H1 (cell line): ENCODE results near the gene P2RX7. TPM values are rescaled to one million over a fixed set of nuclear protein-coding genes. Genes with fewer than 3 reads are reported as not detected.

ENCODE experiments used
- polyA plus RNA-seq, 7 experiments: library from polyadenylated mRNA; depleted of rRNA in 3 of 7; stranded (reverse) in 5 of 7; unstranded in 2 of 7; fragments of >200 nt in 5 of 7; fragments of 200-250 nt in 2 of 7; gene quantifications; 1 replicate in 5 of 7; 2 replicates in 1 of 7; 4 replicates in 1 of 7; pipeline versions ENCODE4 v1.2.1 to v1.2.3, GENCODE V29; 2011 to 2013; ENCODE audit warnings: missing spikeins in 2 of 7, mixed read lengths in 2 of 7
- total RNA-seq: library from RNA; stranded (reverse); fragmentation: NEBNext Ultra II Directional; extraction: Animal tissue kit (Norgen Biotek cat#: 25700); gene quantifications from 2 replicates; pipeline ENCODE4 v1.2.1, GENCODE V29; 2021
- TF ChIP-seq, protein P1 (sequence below): fragments of 300-600 bp; sonication (generic); IDR thresholded peaks from 2 replicates; pipeline ENCODE4 v1.7.1; 2012; ENCODE audit warnings: low read length, moderate library complexity, mild to moderate bottlenecking, inconsistent platforms; ENCODE audit not compliant: insufficient replicate concordance

The P2RX7 gene
- total and polyA plus RNA-seq, 2 of the 8 experiments (the other 6 are each of a cell fraction or from before 2014, with no cell fraction given) = 0.38 to 0.56 TPM

DNA sequence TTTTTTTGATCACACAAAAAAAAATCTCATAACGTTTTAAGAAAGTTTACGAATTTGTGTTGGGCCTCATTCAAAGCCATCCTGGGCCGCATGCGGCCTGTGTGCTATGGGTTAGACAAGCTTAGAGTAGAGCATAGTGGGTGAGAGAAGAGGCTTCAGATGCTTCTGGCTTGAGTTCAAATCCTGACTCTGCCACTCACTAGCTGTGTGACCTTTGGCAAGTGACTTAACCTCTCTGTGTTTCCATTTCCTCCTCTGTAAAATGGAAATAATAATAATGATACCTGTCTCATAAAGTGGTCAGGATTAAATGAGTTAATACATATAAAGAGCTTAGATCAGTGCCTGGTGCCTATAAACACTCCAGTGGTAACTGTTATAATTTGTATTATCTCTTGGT is 83.4 kb downstream of the P2RX7 start (continued):
- TF ChIP-seq, protein P1, sequence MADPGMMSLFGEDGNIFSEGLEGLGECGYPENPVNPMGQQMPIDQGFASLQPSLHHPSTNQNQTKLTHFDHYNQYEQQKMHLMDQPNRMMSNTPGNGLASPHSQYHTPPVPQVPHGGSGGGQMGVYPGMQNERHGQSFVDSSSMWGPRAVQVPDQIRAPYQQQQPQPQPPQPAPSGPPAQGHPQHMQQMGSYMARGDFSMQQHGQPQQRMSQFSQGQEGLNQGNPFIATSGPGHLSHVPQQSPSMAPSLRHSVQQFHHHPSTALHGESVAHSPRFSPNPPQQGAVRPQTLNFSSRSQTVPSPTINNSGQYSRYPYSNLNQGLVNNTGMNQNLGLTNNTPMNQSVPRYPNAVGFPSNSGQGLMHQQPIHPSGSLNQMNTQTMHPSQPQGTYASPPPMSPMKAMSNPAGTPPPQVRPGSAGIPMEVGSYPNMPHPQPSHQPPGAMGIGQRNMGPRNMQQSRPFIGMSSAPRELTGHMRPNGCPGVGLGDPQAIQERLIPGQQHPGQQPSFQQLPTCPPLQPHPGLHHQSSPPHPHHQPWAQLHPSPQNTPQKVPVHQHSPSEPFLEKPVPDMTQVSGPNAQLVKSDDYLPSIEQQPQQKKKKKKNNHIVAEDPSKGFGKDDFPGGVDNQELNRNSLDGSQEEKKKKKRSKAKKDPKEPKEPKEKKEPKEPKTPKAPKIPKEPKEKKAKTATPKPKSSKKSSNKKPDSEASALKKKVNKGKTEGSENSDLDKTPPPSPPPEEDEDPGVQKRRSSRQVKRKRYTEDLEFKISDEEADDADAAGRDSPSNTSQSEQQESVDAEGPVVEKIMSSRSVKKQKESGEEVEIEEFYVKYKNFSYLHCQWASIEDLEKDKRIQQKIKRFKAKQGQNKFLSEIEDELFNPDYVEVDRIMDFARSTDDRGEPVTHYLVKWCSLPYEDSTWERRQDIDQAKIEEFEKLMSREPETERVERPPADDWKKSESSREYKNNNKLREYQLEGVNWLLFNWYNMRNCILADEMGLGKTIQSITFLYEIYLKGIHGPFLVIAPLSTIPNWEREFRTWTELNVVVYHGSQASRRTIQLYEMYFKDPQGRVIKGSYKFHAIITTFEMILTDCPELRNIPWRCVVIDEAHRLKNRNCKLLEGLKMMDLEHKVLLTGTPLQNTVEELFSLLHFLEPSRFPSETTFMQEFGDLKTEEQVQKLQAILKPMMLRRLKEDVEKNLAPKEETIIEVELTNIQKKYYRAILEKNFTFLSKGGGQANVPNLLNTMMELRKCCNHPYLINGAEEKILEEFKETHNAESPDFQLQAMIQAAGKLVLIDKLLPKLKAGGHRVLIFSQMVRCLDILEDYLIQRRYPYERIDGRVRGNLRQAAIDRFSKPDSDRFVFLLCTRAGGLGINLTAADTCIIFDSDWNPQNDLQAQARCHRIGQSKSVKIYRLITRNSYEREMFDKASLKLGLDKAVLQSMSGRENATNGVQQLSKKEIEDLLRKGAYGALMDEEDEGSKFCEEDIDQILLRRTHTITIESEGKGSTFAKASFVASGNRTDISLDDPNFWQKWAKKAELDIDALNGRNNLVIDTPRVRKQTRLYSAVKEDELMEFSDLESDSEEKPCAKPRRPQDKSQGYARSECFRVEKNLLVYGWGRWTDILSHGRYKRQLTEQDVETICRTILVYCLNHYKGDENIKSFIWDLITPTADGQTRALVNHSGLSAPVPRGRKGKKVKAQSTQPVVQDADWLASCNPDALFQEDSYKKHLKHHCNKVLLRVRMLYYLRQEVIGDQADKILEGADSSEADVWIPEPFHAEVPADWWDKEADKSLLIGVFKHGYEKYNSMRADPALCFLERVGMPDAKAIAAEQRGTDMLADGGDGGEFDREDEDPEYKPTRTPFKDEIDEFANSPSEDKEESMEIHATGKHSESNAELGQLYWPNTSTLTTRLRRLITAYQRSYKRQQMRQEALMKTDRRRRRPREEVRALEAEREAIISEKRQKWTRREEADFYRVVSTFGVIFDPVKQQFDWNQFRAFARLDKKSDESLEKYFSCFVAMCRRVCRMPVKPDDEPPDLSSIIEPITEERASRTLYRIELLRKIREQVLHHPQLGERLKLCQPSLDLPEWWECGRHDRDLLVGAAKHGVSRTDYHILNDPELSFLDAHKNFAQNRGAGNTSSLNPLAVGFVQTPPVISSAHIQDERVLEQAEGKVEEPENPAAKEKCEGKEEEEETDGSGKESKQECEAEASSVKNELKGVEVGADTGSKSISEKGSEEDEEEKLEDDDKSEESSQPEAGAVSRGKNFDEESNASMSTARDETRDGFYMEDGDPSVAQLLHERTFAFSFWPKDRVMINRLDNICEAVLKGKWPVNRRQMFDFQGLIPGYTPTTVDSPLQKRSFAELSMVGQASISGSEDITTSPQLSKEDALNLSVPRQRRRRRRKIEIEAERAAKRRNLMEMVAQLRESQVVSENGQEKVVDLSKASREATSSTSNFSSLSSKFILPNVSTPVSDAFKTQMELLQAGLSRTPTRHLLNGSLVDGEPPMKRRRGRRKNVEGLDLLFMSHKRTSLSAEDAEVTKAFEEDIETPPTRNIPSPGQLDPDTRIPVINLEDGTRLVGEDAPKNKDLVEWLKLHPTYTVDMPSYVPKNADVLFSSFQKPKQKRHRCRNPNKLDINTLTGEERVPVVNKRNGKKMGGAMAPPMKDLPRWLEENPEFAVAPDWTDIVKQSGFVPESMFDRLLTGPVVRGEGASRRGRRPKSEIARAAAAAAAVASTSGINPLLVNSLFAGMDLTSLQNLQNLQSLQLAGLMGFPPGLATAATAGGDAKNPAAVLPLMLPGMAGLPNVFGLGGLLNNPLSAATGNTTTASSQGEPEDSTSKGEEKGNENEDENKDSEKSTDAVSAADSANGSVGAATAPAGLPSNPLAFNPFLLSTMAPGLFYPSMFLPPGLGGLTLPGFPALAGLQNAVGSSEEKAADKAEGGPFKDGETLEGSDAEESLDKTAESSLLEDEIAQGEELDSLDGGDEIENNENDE = no peak
